Upper lobe of right lung (tissue), 1 donor: Measurements from ENCODE around the gene ANGPT4. TPM values are rescaled to one million over a fixed set of nuclear protein-coding genes. Genes with fewer than 3 reads are reported as not detected.
A peak's percentile ranks its signal among the peaks of the same experiment; 100 is the strongest.

Experiments used
- ATAC-seq: fragments of 200-7000 bp; cut with Tn5 transposase; one replicate; pipeline ENCODE4 v1.9.1; 2020; ENCODE audit warnings: mild to moderate bottlenecking, moderate library complexity
- DNase-seq: peaks from one replicate; pipeline ENCODE4 v3.0.0-alpha.2; 2020
- H3K27ac ChIP-seq: fragments of 200-600 bp; one replicate; pipeline ENCODE4 v1.8.0; 2022
- H3K27me3 ChIP-seq: fragments of 200-600 bp; one replicate; pipeline ENCODE4 v1.8.0; 2022; ENCODE audit warnings: mild to moderate bottlenecking
- H3K36me3 ChIP-seq: fragments of 200-600 bp; one replicate; pipeline ENCODE4 v1.8.0; 2022
- H3K4me1 ChIP-seq: fragments of 200-600 bp; one replicate; pipeline ENCODE4 v1.8.0; 2022
- H3K4me3 ChIP-seq: fragments of 200-600 bp; one replicate; pipeline ENCODE4 v1.8.0; 2022; ENCODE audit warnings: mild to moderate bottlenecking
- H3K9me3 ChIP-seq: fragments of 200-600 bp; one replicate; pipeline ENCODE4 v1.8.0; 2022
- intact Hi-C: fragments of 100-400 bp; cut with DNase I; formaldehyde crosslinking; loops from one replicate; pipeline ENCODE4 v1.11.0; 2022
- total RNA-seq: library from RNA; stranded (reverse); fragmentation: NEBNext Ultra II Directional; extraction: Animal tissue kit (Norgen Biotek cat#: 25700); gene quantifications from one replicate; pipeline ENCODE4 v1.2.1, GENCODE V29; 2021
- TF ChIP-seq, protein P1 (sequence below): fragments of 200-600 bp; IDR thresholded peaks from one replicate; pipeline ENCODE4 v1.8.0; 2022; ENCODE audit warnings: antibody characterized with exemption
- donor health status: DM: no; HTN: yes; CAD: no; lungs with severe emphysema.

The ANGPT4 gene
- total RNA-seq, 1 donor from 2014 or later: 0.81 TPM

DNA sequence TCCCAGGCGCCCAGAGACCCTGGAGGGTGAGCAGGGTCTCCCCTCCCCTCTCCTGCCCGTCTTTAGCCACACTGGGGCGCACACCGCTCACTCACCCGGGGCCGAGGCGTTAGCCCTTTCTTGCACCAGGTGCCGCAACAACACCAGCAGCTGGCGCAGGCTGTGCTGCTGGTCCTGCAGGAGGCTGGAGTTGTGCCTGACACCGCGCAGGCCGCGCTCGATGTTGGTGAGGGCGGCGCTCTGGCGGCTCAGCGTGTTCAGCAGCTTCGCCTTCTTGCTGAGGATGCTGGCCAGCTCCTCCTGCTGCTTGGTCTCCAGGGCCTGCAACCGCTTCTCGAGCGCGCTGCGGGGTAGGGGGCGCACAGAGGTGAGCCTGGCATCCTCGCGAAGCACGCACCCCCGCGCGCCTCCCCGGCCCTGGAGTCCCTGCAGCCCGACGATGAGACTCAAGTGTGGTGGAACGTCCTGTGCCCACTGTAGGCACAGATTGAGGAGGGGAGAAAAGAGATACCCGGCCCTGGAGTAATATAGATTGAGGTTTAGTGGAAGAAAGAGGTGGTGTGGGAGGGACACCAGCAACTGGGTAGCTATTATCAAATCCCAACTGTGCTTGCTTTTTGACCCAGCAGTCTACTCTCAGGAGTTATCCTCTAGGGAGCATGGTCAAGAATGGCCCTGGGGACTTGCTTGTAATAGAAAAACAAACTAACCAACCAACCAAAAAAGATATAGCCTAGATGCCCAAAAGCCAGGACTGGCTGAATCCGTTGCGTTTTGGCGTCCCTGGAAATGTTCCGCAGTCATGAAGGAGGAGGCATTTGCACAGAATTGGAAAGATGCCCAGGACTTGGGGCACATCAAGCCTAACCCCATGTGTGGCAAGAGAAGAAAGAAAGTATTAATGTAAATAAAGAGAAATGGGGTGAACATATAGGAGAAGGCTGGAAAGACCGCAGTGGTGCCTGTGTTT is 30.9 kb downstream of the ANGPT4 start:
- TF ChIP-seq, protein P1, sequence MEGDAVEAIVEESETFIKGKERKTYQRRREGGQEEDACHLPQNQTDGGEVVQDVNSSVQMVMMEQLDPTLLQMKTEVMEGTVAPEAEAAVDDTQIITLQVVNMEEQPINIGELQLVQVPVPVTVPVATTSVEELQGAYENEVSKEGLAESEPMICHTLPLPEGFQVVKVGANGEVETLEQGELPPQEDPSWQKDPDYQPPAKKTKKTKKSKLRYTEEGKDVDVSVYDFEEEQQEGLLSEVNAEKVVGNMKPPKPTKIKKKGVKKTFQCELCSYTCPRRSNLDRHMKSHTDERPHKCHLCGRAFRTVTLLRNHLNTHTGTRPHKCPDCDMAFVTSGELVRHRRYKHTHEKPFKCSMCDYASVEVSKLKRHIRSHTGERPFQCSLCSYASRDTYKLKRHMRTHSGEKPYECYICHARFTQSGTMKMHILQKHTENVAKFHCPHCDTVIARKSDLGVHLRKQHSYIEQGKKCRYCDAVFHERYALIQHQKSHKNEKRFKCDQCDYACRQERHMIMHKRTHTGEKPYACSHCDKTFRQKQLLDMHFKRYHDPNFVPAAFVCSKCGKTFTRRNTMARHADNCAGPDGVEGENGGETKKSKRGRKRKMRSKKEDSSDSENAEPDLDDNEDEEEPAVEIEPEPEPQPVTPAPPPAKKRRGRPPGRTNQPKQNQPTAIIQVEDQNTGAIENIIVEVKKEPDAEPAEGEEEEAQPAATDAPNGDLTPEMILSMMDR: peak; percentile 11
- no peak overlapping the region for H3K27ac ChIP-seq
- ATAC-seq (peak; percentile 31), DNase-seq (no peak)
- no peak overlapping the region for H3K4me3 ChIP-seq
- no peaks in the 10 kb centered on the region for H3K36me3 ChIP-seq
- H3K27me3 ChIP-seq: peaks cover 8% of the 10 kb centered on the region
- H3K9me3 ChIP-seq: no peaks in the 10 kb centered on the region
- H3K4me1 ChIP-seq: no peaks in the 10 kb centered on the region
- intact Hi-C loops: no loop called here

DNA sequence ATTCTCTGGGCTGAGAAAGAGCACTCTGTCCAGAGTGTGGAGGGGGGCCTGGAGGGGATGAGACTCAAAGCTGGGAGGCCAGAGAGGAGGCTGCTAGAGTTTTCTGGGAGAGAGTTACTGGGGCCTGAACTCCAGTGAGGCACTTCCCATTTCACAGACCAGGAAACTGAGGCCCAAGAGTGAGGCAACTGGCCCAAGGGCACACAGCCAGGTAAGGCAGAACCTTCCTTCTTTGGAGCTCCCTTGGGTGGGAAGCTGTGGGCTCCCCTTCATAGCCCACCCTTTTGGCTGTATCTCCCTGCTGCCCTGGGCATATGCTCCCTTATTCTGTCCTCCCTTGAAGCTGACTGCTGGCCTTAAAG is 34.4 kb downstream of the ANGPT4 start:
- Histone ChIP-seq H3K27ac (no peak overlapping the region), H3K27me3 (peaks cover 8% of the 10 kb centered on the region), H3K4me3 (no peak overlapping the region), H3K4me1 (no peaks in the 10 kb centered on the region), H3K36me3 (no peaks in the 10 kb centered on the region), H3K9me3 (no peaks in the 10 kb centered on the region)
- DNase-seq: no peak
- TF ChIP-seq, protein P1: no peak
- intact Hi-C loops: no loop called here
- no peak for ATAC-seq

DNA sequence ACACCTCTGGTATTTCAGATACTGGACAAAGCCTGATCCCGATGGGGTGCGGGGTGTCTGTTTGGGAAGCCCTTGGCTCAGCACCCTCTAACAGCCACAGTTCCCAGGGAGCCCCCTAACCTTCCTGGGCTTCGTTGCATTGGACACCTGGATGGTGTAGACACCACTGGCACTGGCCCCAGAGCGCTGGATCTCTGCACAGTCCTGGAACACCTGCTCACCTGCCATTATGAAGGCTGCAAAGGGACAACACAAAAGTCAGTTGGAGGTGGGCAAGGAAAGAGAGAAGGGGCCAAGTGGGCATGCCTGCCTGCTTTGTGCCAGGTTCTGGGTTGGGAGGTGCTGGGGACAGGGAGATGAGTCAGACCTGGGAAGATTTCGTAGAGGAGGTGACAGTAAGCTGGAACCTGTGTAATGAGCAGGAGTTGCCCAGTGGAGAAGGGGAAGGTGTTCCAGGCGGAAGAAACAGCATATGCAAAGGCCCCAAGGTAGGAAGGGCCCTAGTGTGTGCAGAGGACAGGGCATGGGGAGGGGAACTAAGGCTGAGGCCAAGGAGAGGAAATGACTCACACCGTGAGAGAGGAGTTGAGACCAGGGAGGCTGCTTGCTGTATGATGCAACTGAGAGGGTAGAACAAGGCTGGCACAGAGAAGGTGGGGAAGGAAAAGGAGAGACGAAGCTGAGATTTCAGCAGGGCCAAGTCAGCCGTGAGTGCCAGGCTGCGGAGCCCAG is 34.9 kb downstream of the ANGPT4 start:
- Histone ChIP-seq H3K27me3 (peaks cover 8% of the 10 kb centered on the region), H3K9me3 (no peaks in the 10 kb centered on the region), H3K4me3 (no peak overlapping the region), H3K27ac (no peak overlapping the region), H3K36me3 (no peaks in the 10 kb centered on the region), H3K4me1 (no peaks in the 10 kb centered on the region)
- intact Hi-C loops: no loop called here
- ATAC-seq (peak; percentile 86), DNase-seq (no peak)
- TF ChIP-seq, protein P1: no peak

DNA sequence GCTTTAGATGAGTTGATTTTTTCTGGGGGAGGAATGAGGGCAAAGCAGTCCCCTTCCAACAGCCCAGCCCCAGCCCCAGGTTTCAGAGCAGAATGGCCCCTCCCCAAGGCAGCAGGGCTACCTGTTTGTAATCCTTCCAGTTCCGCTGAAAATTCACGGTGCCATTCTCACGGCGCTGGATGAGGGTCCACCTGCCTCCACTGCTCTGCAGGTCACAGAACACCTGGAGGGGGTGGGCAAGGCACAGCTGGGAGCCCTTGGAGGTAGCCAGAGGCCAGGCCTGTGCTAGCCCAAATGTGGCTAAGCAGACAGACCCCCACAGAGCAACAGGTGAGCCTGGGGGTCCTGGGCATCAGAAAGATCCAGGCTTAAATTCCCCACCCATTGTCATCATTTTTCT is 36.5 kb downstream of the ANGPT4 start:
- no peak for DNase-seq
- Histone ChIP-seq H3K9me3 (no peaks in the 10 kb centered on the region), H3K36me3 (no peaks in the 10 kb centered on the region), H3K27me3 (no peaks in the 10 kb centered on the region), H3K27ac (no peak overlapping the region), H3K4me3 (no peak overlapping the region), H3K4me1 (no peaks in the 10 kb centered on the region)
- intact Hi-C loops: no loop called here
- ATAC-seq: no peak
- TF ChIP-seq, protein P1: no peak

DNA sequence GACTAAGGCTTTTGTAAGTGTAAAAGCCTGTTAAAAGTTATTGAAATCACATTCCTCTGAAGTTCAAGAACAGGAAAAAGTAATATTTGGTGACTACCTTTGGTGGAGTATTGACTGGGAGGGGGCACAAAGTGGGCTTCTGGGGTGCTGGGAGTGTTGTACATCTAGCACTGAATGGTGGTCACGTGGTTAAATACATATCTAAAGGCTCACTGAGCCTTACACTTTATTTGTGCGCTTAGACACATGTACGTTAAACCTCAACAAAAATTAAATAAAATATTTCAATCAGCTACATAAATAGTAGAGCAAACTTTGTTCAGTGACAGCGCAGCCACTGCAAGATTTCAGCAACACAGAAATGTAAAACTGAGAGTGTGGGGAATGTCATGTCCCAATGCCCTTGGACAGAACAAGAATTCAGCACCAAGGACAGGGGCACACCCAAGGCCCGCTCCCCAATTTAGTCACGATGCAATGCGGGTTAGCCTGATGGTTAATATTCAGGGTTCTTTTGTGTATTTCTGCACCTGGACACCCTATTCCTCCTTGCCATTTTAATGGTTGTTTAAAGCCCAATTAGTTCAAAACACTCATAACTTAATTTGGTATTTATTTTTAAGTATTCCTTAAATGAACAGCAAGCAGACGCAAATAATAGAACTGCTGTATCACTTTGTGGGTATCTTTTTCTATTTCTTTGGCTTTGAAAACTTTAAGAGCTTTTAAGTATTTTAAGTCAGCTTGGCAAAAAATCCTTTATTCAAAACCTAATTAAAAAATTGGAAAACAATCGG is 37.4 kb downstream of the ANGPT4 start:
- TF ChIP-seq, protein P1: no peak
- no peak for ATAC-seq
- no peak overlapping the region for H3K4me3 ChIP-seq
- no peaks in the 10 kb centered on the region for H3K4me1 ChIP-seq
- H3K9me3 ChIP-seq: no peaks in the 10 kb centered on the region
- no peaks in the 10 kb centered on the region for H3K36me3 ChIP-seq
- DNase-seq: no peak
- intact Hi-C loops: no loop called here
- H3K27me3 ChIP-seq: no peaks in the 10 kb centered on the region
- H3K27ac ChIP-seq: no peak overlapping the region
